K562 (cell line): ENCODE results near the gene C2CD4C. TPM values are rescaled to one million over a fixed set of nuclear protein-coding genes. Genes with fewer than 3 reads are reported as not detected.

Source experiments
- ATAC-seq: fragments of 200-7000 bp; cut with Tn5 transposase; 3 replicates; pipeline ENCODE4 v1.9.1; 2020; ENCODE audit warnings: moderate library complexity
- BruUV-seq: library from RNA; stranded (reverse); fragments of 400-500 nt; replicated peaks from 2 replicates; lab custom pipeline; 2021; lab: Mats Ljungman, UMichigan
- CTCF ChIA-PET: fragments of 300-600 bp; formaldehyde crosslinking; extraction: SDS; loops from one replicate; lab custom pipeline; 2021; ENCODE audit warnings: low intra/inter-chr PET ratio; lab: Yijun Ruan, JAX
- POLR2A ChIA-PET: fragments of 300-600, 350-650 bp; sonication (Branson Sonifier 250); formaldehyde crosslinking; extraction: SDS; loops from one replicate; lab custom pipeline; 2021; ENCODE audit warnings: antibody characterized with exemption, inconsistent platforms; lab: Yijun Ruan, JAX
- DNase-seq, 4 experiments: peaks; one replicate each; pipeline versions ENCODE4 v3.0.0 to v3.0.0-alpha.2; 2011 to 2018; ENCODE audit warnings: low spot score in 3 of 4, mixed read lengths in 3 of 4; ENCODE audit errors: extremely low read depth in 1 of 4
- FAIRE-seq: peaks from 2 replicates; lab custom pipeline; 2011; peaks lifted over from hg19 to GRCh38; lab: Jason Lieb, UNC
- H2AFZ ChIP-seq: 2 replicates; pipeline ENCODE4 v1.6.0; 2011; ENCODE audit warnings: low read depth, low read length, control low read depth, inconsistent platforms
- H3K27ac ChIP-seq: fragments of 200-600 bp; 3 replicates; pipeline ENCODE4 v1.8.0; 2011; ENCODE audit warnings: low read depth, mild to moderate bottlenecking, control low read depth, inconsistent platforms, low read length, moderate library complexity, mixed read lengths; ENCODE audit errors: extremely low read depth
- H3K27me3 ChIP-seq, 2 experiments: fragments of 300-600 bp in 1 of 2; 2 replicates in 1 of 2; 3 replicates in 1 of 2; pipeline versions ENCODE4 v1.6.0 to v1.8.0; 2011; ENCODE audit warnings: inconsistent platforms in 2 of 2, low read length in 2 of 2, mild to moderate bottlenecking in 1 of 2, mixed read lengths in 1 of 2, moderate library complexity in 1 of 2; ENCODE audit not compliant: control insufficient read depth in 2 of 2, insufficient read depth in 2 of 2
- H3K36me3 ChIP-seq: fragments of 300-600 bp; 3 replicates; pipeline ENCODE4 v1.8.0; 2011; ENCODE audit warnings: mild to moderate bottlenecking, low read length, inconsistent platforms; ENCODE audit not compliant: control insufficient read depth, insufficient read depth
- H3K4me1 ChIP-seq, 2 experiments: fragments of 200-600 bp in 1 of 2; replicated peaks in 1 of 2; 2 replicates in 1 of 2; 3 replicates in 1 of 2; pipeline versions ENCODE4 v1.5.1 to v1.8.0; 2011; ENCODE audit warnings: inconsistent platforms in 2 of 2, low read length in 2 of 2, mild to moderate bottlenecking in 1 of 2, mixed read lengths in 1 of 2, moderate library complexity in 1 of 2; ENCODE audit not compliant: control insufficient read depth in 2 of 2, insufficient read depth in 2 of 2
- H3K4me2 ChIP-seq: 2 replicates; pipeline ENCODE4 v1.6.1; 2011; ENCODE audit warnings: low read length, control low read depth, inconsistent platforms, mixed read lengths; ENCODE audit not compliant: insufficient read depth
- H3K4me3 ChIP-seq: fragments of 200-600 bp; sonication (generic), shearing (Covaris generic); 2 replicates; pipeline ENCODE4 v1.5.1; 2016; ENCODE audit warnings: control low read depth, inconsistent platforms
- H3K79me2 ChIP-seq: fragments of 200-600 bp; 3 replicates; pipeline ENCODE4 v1.8.0; 2011; ENCODE audit warnings: low read length, inconsistent platforms; ENCODE audit not compliant: control insufficient read depth, insufficient read depth
- H3K9ac ChIP-seq, 2 experiments: 2 replicates each; pipeline versions ENCODE4 v1.6.0 to v1.6.1; 2011; ENCODE audit warnings: low read depth in 2 of 2, low read length in 2 of 2, control low read depth in 1 of 2, inconsistent platforms in 1 of 2, mild to moderate bottlenecking in 1 of 2, mixed read lengths in 1 of 2; ENCODE audit not compliant: insufficient read depth in 1 of 2
- H3K9me1 ChIP-seq: one replicate; pipeline ENCODE4 v1.6.0; 2011; ENCODE audit warnings: inconsistent platforms, mild to moderate bottlenecking, low read length, moderate library complexity; ENCODE audit not compliant: control insufficient read depth, insufficient read depth
- H3K9me3 ChIP-seq: replicated peaks from 2 replicates; pipeline ENCODE4 v1.5.1; 2011; ENCODE audit warnings: low read depth, low read length, inconsistent platforms; ENCODE audit not compliant: control insufficient read depth, insufficient read depth
- H4K20me1 ChIP-seq: replicated peaks from 2 replicates; pipeline ENCODE4 v1.6.1; 2011; ENCODE audit warnings: low read length, inconsistent platforms, mixed read lengths; ENCODE audit not compliant: control insufficient read depth, insufficient read depth
- FOXJ2 ChIP-seq: fragments of 200-800 bp; sonication (Bioruptor generic); IDR thresholded peaks from 2 replicates; pipeline ENCODE4 v1.6.1; 2016; ENCODE audit warnings: missing genetic modification characterization, missing compliant biosample characterization
- HCFC1 ChIP-seq: IDR thresholded peaks from 2 replicates; pipeline ENCODE4 v1.6.1; 2012; ENCODE audit warnings: low read depth, low read length, improper control_type of control experiment
- HMGN3 ChIP-seq: IDR thresholded peaks from 2 replicates; pipeline ENCODE4 v1.6.1; 2011; ENCODE audit warnings: borderline replicate concordance, low read depth, mild to moderate bottlenecking, mixed read lengths, low read length; ENCODE audit not compliant: insufficient read length; ENCODE audit errors: extremely low read depth
- NEUROD1 ChIP-seq: fragments of 150-350 bp; IDR thresholded peaks from 2 replicates; pipeline ENCODE4 v1.6.1; 2014; ENCODE audit warnings: borderline replicate concordance, low read length, low read depth; ENCODE audit not compliant: partially characterized antibody
- NKRF ChIP-seq: fragments of 450-650 bp; IDR thresholded peaks from 2 replicates; pipeline ENCODE4 v1.6.1; 2016; ENCODE audit warnings: borderline replicate concordance
- PKNOX1 ChIP-seq: fragments of 450-650 bp; IDR thresholded peaks from 2 replicates; pipeline ENCODE4 v1.6.1; 2016
- POLR2AphosphoS5 ChIP-seq: IDR thresholded peaks from 2 replicates; pipeline ENCODE4 v1.6.1; 2011; ENCODE audit warnings: mild to moderate bottlenecking, low read depth, low read length, moderate library complexity; ENCODE audit not compliant: control insufficient read depth, insufficient read depth
- SETDB1 ChIP-seq: IDR thresholded peaks from one replicate; pipeline ENCODE4 v1.6.1; 2012; ENCODE audit warnings: low read length, control low read depth, inconsistent platforms
- YY1 ChIP-seq, 3 experiments: IDR thresholded peaks; 2 replicates each; pipeline ENCODE4 v1.6.1; 2011; ENCODE audit warnings: low read length in 2 of 3, mild to moderate bottlenecking in 2 of 3, moderate library complexity in 2 of 3, borderline replicate concordance in 1 of 3, control low read depth in 1 of 3, low read depth in 1 of 3; ENCODE audit not compliant: insufficient read depth in 3 of 3, insufficient replicate concordance in 2 of 3, control insufficient read depth in 1 of 3, insufficient read length in 1 of 3; ENCODE audit errors: extremely low read depth in 1 of 3
- ZFP30 ChIP-seq: fragments of 250-450 bp; sonication (Bioruptor Pico); IDR thresholded peaks from 2 replicates; pipeline ENCODE4 v1.8.0; 2022; ENCODE audit warnings: moderate library complexity, mild to moderate bottlenecking, inconsistent platforms, borderline replicate concordance
- ZFPM2 ChIP-seq: fragments of 250-450 bp; sonication (Bioruptor Pico); IDR thresholded peaks from 2 replicates; pipeline ENCODE4 v1.5.1; 2022; ENCODE audit warnings: mild to moderate bottlenecking
- ZNF507 ChIP-seq: conservative IDR thresholded peaks from 2 replicates; pipeline ENCODE4 v1.6.1; 2017; ENCODE audit warnings: missing genetic modification characterization, missing compliant biosample characterization
- ZNF668 ChIP-seq: fragments of 250-450 bp; sonication (Bioruptor Pico); IDR thresholded peaks from 2 replicates; pipeline ENCODE4 v1.8.0; 2022; ENCODE audit warnings: mild to moderate bottlenecking, inconsistent platforms
- ZSCAN32 ChIP-seq: fragments of 450-650 bp; formaldehyde crosslinking; IDR thresholded peaks from 2 replicates; pipeline ENCODE4 v1.4.0; 2020; ENCODE audit warnings: mild to moderate bottlenecking, moderate library complexity
- ZZZ3 ChIP-seq: fragments of 450-650 bp; IDR thresholded peaks from 2 replicates; pipeline ENCODE4 v1.6.1; 2016; ENCODE audit warnings: antibody characterized with exemption, mild to moderate bottlenecking, moderate library complexity
- WGBS: fragments of 100-300 bp; shearing (Covaris generic); methylation state at CpG from one replicate; pipeline ENCODE4 v1.1.6; 2016; ENCODE audit warnings: low coverage, mixed read lengths; ENCODE audit not compliant: insufficient coverage; ENCODE audit errors: missing lambda C conversion rate; 5-methylcytosine and 5-hydroxymethylcytosine counted together
- in situ Hi-C: fragments of 300-500 bp; cut with MboI; formaldehyde crosslinking; loops from 4 replicates; pipeline ENCODE4 v1.15.0; 2018; ENCODE audit warnings: inconsistent platforms, mixed read lengths
- intact Hi-C: fragments of 100-400 bp; cut with micrococcal nuclease; formaldehyde crosslinking; loops from 2 replicates; pipeline ENCODE4 v1.14.2; 2022
- polyA plus RNA-seq, 8 experiments: library from polyadenylated mRNA; depleted of rRNA in 4 of 8; stranded (reverse) in 5 of 8; unstranded in 3 of 8; fragments of >200 nt; fragmentation: Nextera tagmentation in 2 of 8; fragmentation: Illumina TruSeq in 1 of 8; extraction: Ambion mirVana in 2 of 8; extraction: Trizol in 1 of 8; gene quantifications; 2 replicates each; pipeline versions ENCODE4 v1.2.1 to v1.2.3, GENCODE V29; 2011 to 2014; ENCODE audit warnings: inconsistent platforms in 1 of 8, missing spikeins in 1 of 8
- total RNA-seq, 7 experiments: library from RNA; depleted of rRNA in 6 of 7; stranded (reverse); fragments of >200 nt in 6 of 7; fragmentation: Illumina TruSeq in 2 of 7; extraction: Trizol in 2 of 7; gene quantifications; 2 replicates each; pipeline versions ENCODE4 v1.2.1 to v1.2.3, GENCODE V29; 2011 to 2021; ENCODE audit warnings: low replicate concordance in 1 of 7
- TF ChIP-seq, protein P1 (sequence below), 2 experiments: fragments of 450-650 bp in 1 of 2; sonication (generic) in 1 of 2; formaldehyde crosslinking; conservative IDR thresholded peaks; 2 replicates each; pipeline versions ENCODE4 v1.4.0 to v1.8.1; 2020 to 2022; ENCODE audit warnings: mild to moderate bottlenecking in 1 of 2, missing genetic modification reagents in 1 of 2

Gene C2CD4C
- total and polyA plus RNA-seq, 9 of the 15 experiments (the other 6 are each of a cell fraction or from before 2014, with no cell fraction given) = 0.01 to 0.07 TPM; not detected in 7

DNA sequence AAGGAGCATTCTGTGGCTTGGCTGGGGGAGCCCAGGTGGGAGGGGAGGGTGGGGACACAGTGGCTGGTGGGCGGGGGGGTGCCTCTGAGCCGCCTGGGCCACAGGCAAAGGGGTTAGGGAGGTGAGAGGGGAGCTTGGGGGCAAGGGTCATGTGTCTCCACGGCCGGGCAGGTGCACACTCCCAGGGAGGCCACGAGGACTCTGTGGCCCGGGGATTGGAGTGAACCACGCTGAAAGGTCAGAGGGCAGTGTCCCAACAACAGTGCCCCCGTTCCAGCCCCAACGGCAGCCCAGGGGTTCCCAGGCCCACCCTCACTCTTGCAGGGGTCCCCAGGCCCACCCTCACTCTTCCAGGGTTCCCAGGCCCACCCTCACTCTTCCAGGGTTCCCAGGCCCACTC, 9.6 kb downstream of the C2CD4C start:
- no CpG with 5 or more reads among the region's 9 CpGs for WGBS
- ATAC-seq (no peak), DNase-seq (no peak), FAIRE-seq (no peak)
- peaks cover 4% of the 10 kb centered on the region; the same call in 1 of the 2 replicates for H3K9me3 ChIP-seq
- in situ Hi-C loops (no loop called here), intact Hi-C loops (no loop called here)
- peaks cover 6 to 42% of the 10 kb centered on the region in 2 experiments; a peak in 3 of 5 replicates for H3K27me3 ChIP-seq
- H3K27ac ChIP-seq = no peak overlapping the region
- no peak overlapping the region for H3K9ac ChIP-seq
- no peak overlapping the region for H2AFZ ChIP-seq
- H4K20me1 ChIP-seq = 0 out of 2 replicates have a peak, but pooled peaks cover 5% of the 10 kb centered on the region
- H3K4me1 ChIP-seq = peaks cover 0 to 25% of the 10 kb centered on the region in 2 experiments; a peak in 2 of 5 replicates
- H3K4me2 ChIP-seq = no peak overlapping the region
- BruUV-seq = no TSS peak
- CTCF ChIA-PET = no interaction called here
- H3K36me3 ChIP-seq = no peaks in the 10 kb centered on the region
- H3K4me3 ChIP-seq = no peak overlapping the region
- no peaks in the 10 kb centered on the region for H3K79me2 ChIP-seq
- no peaks in the 10 kb centered on the region for H3K9me1 ChIP-seq
- POLR2A ChIA-PET = no interaction called here
- TF ChIP-seq YY1 (IDR thresholded peaks at IDR 0.05; ENCODE audit: borderline replicate concordance in 1 of 3, control insufficient read depth in 1 of 3, extremely low read depth in 1 of 3, insufficient read depth in 3 of 3, insufficient read length in 1 of 3, insufficient replicate concordance in 2 of 3, low read depth in 1 of 3, low read length in 2 of 3) (no peak), NKRF (no peak), HCFC1 (no peak), ZFPM2 (CRISPR knock-in tag) (no peak), ZSCAN32 (CRISPR knock-in tag) (no peak), NEUROD1 (no peak), POLR2AphosphoS5 (no peak), ZFP30 (CRISPR knock-in tag) (no peak), FOXJ2 (tag) (no peak), ZNF507 (tag) (no peak), PKNOX1 (no peak), ZNF668 (CRISPR knock-in tag) (no peak), HMGN3 (no peak), SETDB1 (no peak), ZZZ3 (no peak)
- TF ChIP-seq, protein P1, sequence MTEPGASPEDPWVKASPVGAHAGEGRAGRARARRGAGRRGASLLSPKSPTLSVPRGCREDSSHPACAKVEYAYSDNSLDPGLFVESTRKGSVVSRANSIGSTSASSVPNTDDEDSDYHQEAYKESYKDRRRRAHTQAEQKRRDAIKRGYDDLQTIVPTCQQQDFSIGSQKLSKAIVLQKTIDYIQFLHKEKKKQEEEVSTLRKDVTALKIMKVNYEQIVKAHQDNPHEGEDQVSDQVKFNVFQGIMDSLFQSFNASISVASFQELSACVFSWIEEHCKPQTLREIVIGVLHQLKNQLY (CRISPR knock-in tag; conservative IDR thresholded peaks at IDR 0.05) = no peak
